Liver (tissue), 3 donors: ENCODE results near the gene L3MBTL3.

ENCODE experiments used
- CTCF ChIP-seq: fragments of 150-350 bp; IDR thresholded peaks from 2 replicates; pipeline ENCODE4 v1.5.1; 2017; ENCODE audit warnings: improper control_type of control experiment, low read depth, low read length; ENCODE audit not compliant: missing input control
- RXRA ChIP-seq, 2 donors: IDR thresholded peaks; 2 replicates each; pipeline ENCODE4 v1.6.1; 2017 to 2018; ENCODE audit warnings: antibody characterized with exemption in 2 of 2, mild to moderate bottlenecking in 1 of 2
- donor health status: healthy.
- donor health status: healthy.

DNA sequence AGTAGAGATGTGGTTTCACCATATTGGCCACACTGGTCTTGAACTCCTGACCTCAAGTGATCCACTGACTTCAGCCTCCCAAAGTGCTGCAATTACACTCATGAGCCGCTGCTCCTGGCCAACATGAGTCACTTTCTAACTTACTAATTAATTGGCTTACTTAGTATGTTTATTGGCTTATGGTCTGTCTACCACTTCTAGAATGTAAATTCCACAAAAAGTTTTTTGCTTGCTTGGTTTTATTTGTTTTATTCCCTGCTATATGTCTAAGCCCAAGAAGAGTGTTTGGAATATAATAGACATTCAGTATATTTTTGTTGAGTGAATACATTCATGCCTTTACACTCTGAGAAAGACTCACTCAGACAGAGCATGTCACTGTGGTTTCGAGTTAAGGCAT is 118.4 kb downstream of the L3MBTL3 start:
- TF ChIP-seq RXRA (IDR thresholded peaks at IDR 0.05) (no peak), CTCF (no peak)
